Mesendoderm (in vitro differentiated cells): Measurements from ENCODE around the gene CLASP2.

Experiments used
- DNase-seq: peaks from one replicate; pipeline ENCODE4 v3.0.0; 2013
- H2AK5ac ChIP-seq: 2 replicates; pipeline ENCODE4 v1.6.1; 2013; ENCODE audit warnings: low read length, inconsistent platforms
- H2BK120ac ChIP-seq: 2 replicates; pipeline ENCODE4 v1.6.1; 2013; ENCODE audit warnings: low read depth, mild to moderate bottlenecking, low read length, moderate library complexity, mixed read lengths
- H2BK15ac ChIP-seq: replicated peaks from 2 replicates; pipeline ENCODE4 v1.6.1; 2013; ENCODE audit warnings: low read depth, mild to moderate bottlenecking, moderate library complexity
- H2BK5ac ChIP-seq: 2 replicates; pipeline ENCODE4 v1.6.1; 2013; ENCODE audit warnings: low read length, inconsistent platforms
- H3K18ac ChIP-seq: 2 replicates; pipeline ENCODE4 v1.6.1; 2013; ENCODE audit warnings: mild to moderate bottlenecking, low read length, mixed read lengths
- H3K23ac ChIP-seq: one replicate; pipeline ENCODE4 v1.6.1; 2013; ENCODE audit warnings: low read length
- H3K27ac ChIP-seq: 2 replicates; pipeline ENCODE4 v1.5.1; 2013; ENCODE audit warnings: low read depth, mild to moderate bottlenecking, inconsistent platforms, low read length, moderate library complexity
- H3K27me3 ChIP-seq: 2 replicates; pipeline ENCODE4 v1.6.1; 2013; ENCODE audit warnings: low read length, control low read depth, mild to moderate bottlenecking, inconsistent platforms; ENCODE audit not compliant: insufficient read depth, poor library complexity
- H3K36me3 ChIP-seq: 2 replicates; pipeline ENCODE4 v1.6.1; 2013; ENCODE audit warnings: low read length, inconsistent platforms; ENCODE audit not compliant: control insufficient read depth, insufficient read depth
- H3K4ac ChIP-seq: one replicate; pipeline ENCODE4 v1.6.1; 2013; ENCODE audit warnings: low read depth, mild to moderate bottlenecking, low read length, moderate library complexity
- H3K4me1 ChIP-seq: 2 replicates; pipeline ENCODE4 v1.6.1; 2013; ENCODE audit warnings: low read depth, low read length, inconsistent platforms; ENCODE audit not compliant: control insufficient read depth
- H3K4me2 ChIP-seq: 2 replicates; pipeline ENCODE4 v1.6.1; 2013; ENCODE audit warnings: low read length
- H3K4me3 ChIP-seq: 2 replicates; pipeline ENCODE4 v1.5.1; 2013; ENCODE audit warnings: mild to moderate bottlenecking, low read length
- H3K56ac ChIP-seq: one replicate; pipeline ENCODE4 v1.6.1; 2013; ENCODE audit warnings: low read length
- H3K79me1 ChIP-seq: 2 replicates; pipeline ENCODE4 v1.6.1; 2013; ENCODE audit warnings: low read length, inconsistent platforms
- H3K79me2 ChIP-seq: 2 replicates; pipeline ENCODE4 v1.6.1; 2013; ENCODE audit warnings: mild to moderate bottlenecking, low read length; ENCODE audit not compliant: control insufficient read depth, insufficient read depth
- H3K9ac ChIP-seq: 2 replicates; pipeline ENCODE4 v1.6.1; 2013; ENCODE audit warnings: low read length, inconsistent platforms
- H4K5ac ChIP-seq: one replicate; pipeline ENCODE4 v1.6.1; 2013; ENCODE audit warnings: low read length
- H4K8ac ChIP-seq: one replicate; pipeline ENCODE4 v1.6.1; 2013; ENCODE audit warnings: low read depth, mild to moderate bottlenecking, control low read depth, low read length, moderate library complexity
- WGBS: extraction: QIAGEN DNeasy Blood & Tissue Kit; methylation state at CpG from one replicate; pipeline ENCODE4 v1.1.7; 2013; ENCODE audit warnings: low lambda C conversion rate, missing lambda C conversion rate; ENCODE audit not compliant: insufficient coverage; ENCODE audit errors: extremely low coverage; 5-methylcytosine and 5-hydroxymethylcytosine counted together

The CLASP2 gene

GRCh38 chr3:33749546-33750210 is 31.6 kb upstream of the CLASP2 start:
- Histone ChIP-seq H3K4ac (no peak overlapping the region), H3K4me3 (no peak overlapping the region), H3K79me2 (no peaks in the 10 kb centered on the region), H3K27ac (no peak overlapping the region), H3K36me3 (no peaks in the 10 kb centered on the region), H3K4me1 (no peaks in the 10 kb centered on the region), H2BK15ac (no peak overlapping the region), H4K8ac (no peak overlapping the region), H4K5ac (no peak overlapping the region), H3K79me1 (no peaks in the 10 kb centered on the region), H3K9ac (no peak overlapping the region), H3K23ac (no peak overlapping the region), H3K56ac (no peak overlapping the region), H3K18ac (no peak overlapping the region), H3K27me3 (no peaks in the 10 kb centered on the region), H2BK5ac (no peak overlapping the region), H2BK120ac (no peak overlapping the region), H2AK5ac (no peak overlapping the region), H3K4me2 (no peak overlapping the region)
- no peak for DNase-seq
- no CpG with 5 or more reads among the region's 2 CpGs for WGBS

GRCh38 chr3:33746416-33747116 is 28.5 kb upstream of the CLASP2 start:
- no peak overlapping the region for H2AK5ac ChIP-seq
- WGBS, result no CpG with 5 or more reads among the region's 7 CpGs
- H3K18ac ChIP-seq, result no peak overlapping the region
- no peaks in the 10 kb centered on the region for H3K36me3 ChIP-seq
- H3K4me2 ChIP-seq, result no peak overlapping the region
- no peak overlapping the region for H2BK15ac ChIP-seq
- H3K56ac ChIP-seq, result no peak overlapping the region
- no peaks in the 10 kb centered on the region for H3K79me2 ChIP-seq
- H3K23ac ChIP-seq, result no peak overlapping the region
- H2BK120ac ChIP-seq, result no peak overlapping the region
- no peaks in the 10 kb centered on the region for H3K4me1 ChIP-seq
- H4K5ac ChIP-seq, result no peak overlapping the region
- H4K8ac ChIP-seq, result no peak overlapping the region
- H3K4me3 ChIP-seq, result no peak overlapping the region
- no peaks in the 10 kb centered on the region for H3K79me1 ChIP-seq
- H3K27ac ChIP-seq, result no peak overlapping the region
- no peak overlapping the region for H3K4ac ChIP-seq
- DNase-seq, result no peak
- no peaks in the 10 kb centered on the region for H3K27me3 ChIP-seq
- no peak overlapping the region for H3K9ac ChIP-seq
- no peak overlapping the region for H2BK5ac ChIP-seq

- Histone ChIP-seq H3K9ac (no peak overlapping the region), H2BK15ac (no peak overlapping the region)
- no CpG with 5 or more reads among the region's 1 CpG for WGBS
Measured at GRCh38 chr3:33737146-33737545, 19.1 kb upstream of the CLASP2 start.

GRCh38 chr3:33732394-33732793 is 14.3 kb upstream of the CLASP2 start:
- no peak overlapping the region for H3K4me2 ChIP-seq
- H3K79me1 ChIP-seq, result no peaks in the 10 kb centered on the region
- no peak overlapping the region for H3K27ac ChIP-seq
- no peak overlapping the region for H3K56ac ChIP-seq
- H3K36me3 ChIP-seq, result no peaks in the 10 kb centered on the region
- H3K23ac ChIP-seq, result no peak overlapping the region
- H3K9ac ChIP-seq, result no peak overlapping the region
- no peaks in the 10 kb centered on the region for H3K4me1 ChIP-seq
- no peak overlapping the region for H2BK15ac ChIP-seq
- no peak overlapping the region for H3K18ac ChIP-seq
- H4K8ac ChIP-seq, result no peak overlapping the region
- peak; percentile 13 for DNase-seq
- no peak overlapping the region for H3K4ac ChIP-seq
- no peaks in the 10 kb centered on the region for H3K79me2 ChIP-seq
- no peak overlapping the region for H2AK5ac ChIP-seq
- H2BK120ac ChIP-seq, result no peak overlapping the region
- no peak overlapping the region for H4K5ac ChIP-seq
- WGBS, result no CpG with 5 or more reads among the region's 3 CpGs
- no peaks in the 10 kb centered on the region for H3K27me3 ChIP-seq
- H2BK5ac ChIP-seq, result no peak overlapping the region
- no peak overlapping the region for H3K4me3 ChIP-seq

More at GRCh38 chr3:33737146-33737545, 19.1 kb upstream of the CLASP2 start:
- H3K36me3 ChIP-seq, result no peaks in the 10 kb centered on the region
- no peak overlapping the region for H3K27ac ChIP-seq
- H2AK5ac ChIP-seq, result no peak overlapping the region
- no peaks in the 10 kb centered on the region for H3K79me2 ChIP-seq
- no peak overlapping the region for H2BK120ac ChIP-seq
- H3K18ac ChIP-seq, result no peak overlapping the region
- no peaks in the 10 kb centered on the region for H3K4me1 ChIP-seq
- H3K4me3 ChIP-seq, result no peak overlapping the region
- H2BK5ac ChIP-seq, result no peak overlapping the region
- no peak overlapping the region for H4K5ac ChIP-seq
- no peak overlapping the region for H4K8ac ChIP-seq
- H3K4me2 ChIP-seq, result no peak overlapping the region
- no peak overlapping the region for H3K4ac ChIP-seq
- H3K23ac ChIP-seq, result no peak overlapping the region
- H3K56ac ChIP-seq, result no peak overlapping the region
- no peaks in the 10 kb centered on the region for H3K79me1 ChIP-seq
- H3K27me3 ChIP-seq, result no peaks in the 10 kb centered on the region
- DNase-seq, result no peak

GRCh38 chr3:33729993-33730392 is 11.9 kb upstream of the CLASP2 start:
- Histone ChIP-seq H2BK15ac (no peak overlapping the region), H3K27me3 (no peaks in the 10 kb centered on the region), H3K18ac (no peak overlapping the region), H3K36me3 (no peaks in the 10 kb centered on the region), H3K23ac (no peak overlapping the region), H3K4me3 (no peak overlapping the region), H3K4ac (no peak overlapping the region), H2BK5ac (no peak overlapping the region), H3K27ac (no peak overlapping the region), H4K5ac (no peak overlapping the region), H3K79me2 (no peaks in the 10 kb centered on the region), H3K56ac (no peak overlapping the region), H2BK120ac (no peak overlapping the region), H3K79me1 (no peaks in the 10 kb centered on the region), H3K4me1 (no peaks in the 10 kb centered on the region), H3K9ac (no peak overlapping the region), H4K8ac (no peak overlapping the region), H2AK5ac (no peak overlapping the region), H3K4me2 (no peak overlapping the region)
- no peak for DNase-seq
- WGBS, result no CpG with 5 or more reads among the region's 3 CpGs
